K562 (cell line): ENCODE measurements around the gene NCKAP1. TPM values are rescaled to one million over a fixed set of nuclear protein-coding genes. Genes with fewer than 3 reads are reported as not detected.

ENCODE experiments used
- ATAC-seq: fragments of 200-7000 bp; cut with Tn5 transposase; 3 replicates; pipeline ENCODE4 v1.9.1; 2020; ENCODE audit warnings: moderate library complexity
- BruUV-seq: library from RNA; stranded (reverse); fragments of 400-500 nt; replicated peaks from 2 replicates; lab custom pipeline; 2021; lab: Mats Ljungman, UMichigan
- CTCF ChIA-PET: fragments of 300-600 bp; formaldehyde crosslinking; extraction: SDS; loops from one replicate; lab custom pipeline; 2021; ENCODE audit warnings: low intra/inter-chr PET ratio; lab: Yijun Ruan, JAX
- POLR2A ChIA-PET: fragments of 300-600, 350-650 bp; sonication (Branson Sonifier 250); formaldehyde crosslinking; extraction: SDS; loops from one replicate; lab custom pipeline; 2021; ENCODE audit warnings: antibody characterized with exemption, inconsistent platforms; lab: Yijun Ruan, JAX
- DNase-seq, 4 experiments: peaks; one replicate each; pipeline versions ENCODE4 v3.0.0 to v3.0.0-alpha.2; 2011 to 2018; ENCODE audit warnings: low spot score in 3 of 4, mixed read lengths in 3 of 4; ENCODE audit errors: extremely low read depth in 1 of 4
- FAIRE-seq: peaks from 2 replicates; lab custom pipeline; 2011; peaks lifted over from hg19 to GRCh38; lab: Jason Lieb, UNC
- H2AFZ ChIP-seq: 2 replicates; pipeline ENCODE4 v1.6.0; 2011; ENCODE audit warnings: low read depth, low read length, control low read depth, inconsistent platforms
- H3K27ac ChIP-seq: fragments of 200-600 bp; 3 replicates; pipeline ENCODE4 v1.8.0; 2011; ENCODE audit warnings: low read depth, mild to moderate bottlenecking, control low read depth, inconsistent platforms, low read length, moderate library complexity, mixed read lengths; ENCODE audit errors: extremely low read depth
- H3K27me3 ChIP-seq, 2 experiments: fragments of 300-600 bp in 1 of 2; 2 replicates in 1 of 2; 3 replicates in 1 of 2; pipeline versions ENCODE4 v1.6.0 to v1.8.0; 2011; ENCODE audit warnings: inconsistent platforms in 2 of 2, low read length in 2 of 2, mild to moderate bottlenecking in 1 of 2, mixed read lengths in 1 of 2, moderate library complexity in 1 of 2; ENCODE audit not compliant: control insufficient read depth in 2 of 2, insufficient read depth in 2 of 2
- H3K36me3 ChIP-seq: fragments of 300-600 bp; 3 replicates; pipeline ENCODE4 v1.8.0; 2011; ENCODE audit warnings: mild to moderate bottlenecking, low read length, inconsistent platforms; ENCODE audit not compliant: control insufficient read depth, insufficient read depth
- H3K4me1 ChIP-seq, 2 experiments: fragments of 200-600 bp in 1 of 2; replicated peaks in 1 of 2; 2 replicates in 1 of 2; 3 replicates in 1 of 2; pipeline versions ENCODE4 v1.5.1 to v1.8.0; 2011; ENCODE audit warnings: inconsistent platforms in 2 of 2, low read length in 2 of 2, mild to moderate bottlenecking in 1 of 2, mixed read lengths in 1 of 2, moderate library complexity in 1 of 2; ENCODE audit not compliant: control insufficient read depth in 2 of 2, insufficient read depth in 2 of 2
- H3K4me2 ChIP-seq: 2 replicates; pipeline ENCODE4 v1.6.1; 2011; ENCODE audit warnings: low read length, control low read depth, inconsistent platforms, mixed read lengths; ENCODE audit not compliant: insufficient read depth
- H3K4me3 ChIP-seq: fragments of 200-600 bp; sonication (generic), shearing (Covaris generic); 2 replicates; pipeline ENCODE4 v1.5.1; 2016; ENCODE audit warnings: control low read depth, inconsistent platforms
- H3K79me2 ChIP-seq: fragments of 200-600 bp; 3 replicates; pipeline ENCODE4 v1.8.0; 2011; ENCODE audit warnings: low read length, inconsistent platforms; ENCODE audit not compliant: control insufficient read depth, insufficient read depth
- H3K9ac ChIP-seq, 2 experiments: 2 replicates each; pipeline versions ENCODE4 v1.6.0 to v1.6.1; 2011; ENCODE audit warnings: low read depth in 2 of 2, low read length in 2 of 2, control low read depth in 1 of 2, inconsistent platforms in 1 of 2, mild to moderate bottlenecking in 1 of 2, mixed read lengths in 1 of 2; ENCODE audit not compliant: insufficient read depth in 1 of 2
- H3K9me1 ChIP-seq: one replicate; pipeline ENCODE4 v1.6.0; 2011; ENCODE audit warnings: inconsistent platforms, mild to moderate bottlenecking, low read length, moderate library complexity; ENCODE audit not compliant: control insufficient read depth, insufficient read depth
- H3K9me3 ChIP-seq: replicated peaks from 2 replicates; pipeline ENCODE4 v1.5.1; 2011; ENCODE audit warnings: low read depth, low read length, inconsistent platforms; ENCODE audit not compliant: control insufficient read depth, insufficient read depth
- H4K20me1 ChIP-seq: replicated peaks from 2 replicates; pipeline ENCODE4 v1.6.1; 2011; ENCODE audit warnings: low read length, inconsistent platforms, mixed read lengths; ENCODE audit not compliant: control insufficient read depth, insufficient read depth
- FOS ChIP-seq: IDR thresholded peaks from 3 replicates; pipeline ENCODE4 v1.6.1; 2011; ENCODE audit not compliant: insufficient read length; ENCODE audit errors: extremely low read depth
- FUS ChIP-seq: fragments of 200-400 bp; formaldehyde crosslinking; optimal IDR thresholded peaks from 2 replicates; pipeline ENCODE3; 2017; ENCODE audit warnings: low read depth, low read length
- GTF2F1 ChIP-seq: IDR thresholded peaks from 2 replicates; pipeline ENCODE4 v1.6.1; 2011; ENCODE audit warnings: low read depth, low read length, improper control_type of control experiment
- NCOA4 ChIP-seq: fragments of 450-650 bp; IDR thresholded peaks from 2 replicates; pipeline ENCODE4 v1.6.1; 2018; ENCODE audit warnings: mild to moderate bottlenecking; ENCODE audit not compliant: partially characterized antibody
- PML ChIP-seq: IDR thresholded peaks from 2 replicates; pipeline ENCODE4 v1.6.1; 2012; ENCODE audit warnings: low read length, inconsistent platforms
- PTRF ChIP-seq: fragments of 450-650 bp; IDR thresholded peaks from 2 replicates; pipeline ENCODE4 v1.6.1; 2016; ENCODE audit warnings: mild to moderate bottlenecking, missing genetic modification characterization, missing compliant biosample characterization
- TAF7 ChIP-seq: fragments of 450-650 bp; IDR thresholded peaks from 2 replicates; pipeline ENCODE4 v1.6.1; 2016; ENCODE audit warnings: missing genetic modification characterization, missing compliant biosample characterization
- TEAD1 ChIP-seq, 2 experiments: fragments of 450-650 bp in 1 of 2; sonication (generic) in 1 of 2; formaldehyde crosslinking; IDR thresholded peaks; 2 replicates each; pipeline versions ENCODE4 v1.4.0 to v1.8.0; 2020 to 2022; ENCODE audit warnings: mild to moderate bottlenecking in 2 of 2, missing genetic modification reagents in 1 of 2
- ZBED1 ChIP-seq: IDR thresholded peaks from 2 replicates; pipeline ENCODE4 v1.6.1; 2014
- ZNF445 ChIP-seq: fragments of 250-450 bp; sonication (Bioruptor Pico); IDR thresholded peaks from 2 replicates; pipeline ENCODE4 v1.4.0; 2020; ENCODE audit warnings: low read depth, mild to moderate bottlenecking, moderate library complexity
- ZNF583 ChIP-seq: fragments of 250-450 bp; sonication (Bioruptor Pico); IDR thresholded peaks from 2 replicates; pipeline ENCODE4 v1.4.0; 2020
- ZNF696 ChIP-seq: fragments of 250-450 bp; sonication (Bioruptor Pico); conservative IDR thresholded peaks from 2 replicates; pipeline ENCODE4 v1.4.0; 2020; ENCODE audit warnings: mild to moderate bottlenecking, moderate library complexity
- WGBS: fragments of 100-300 bp; shearing (Covaris generic); methylation state at CpG from one replicate; pipeline ENCODE4 v1.1.6; 2016; ENCODE audit warnings: low coverage, mixed read lengths; ENCODE audit not compliant: insufficient coverage; ENCODE audit errors: missing lambda C conversion rate; 5-methylcytosine and 5-hydroxymethylcytosine counted together
- in situ Hi-C: fragments of 300-500 bp; cut with MboI; formaldehyde crosslinking; loops from 4 replicates; pipeline ENCODE4 v1.15.0; 2018; ENCODE audit warnings: inconsistent platforms, mixed read lengths
- intact Hi-C: fragments of 100-400 bp; cut with micrococcal nuclease; formaldehyde crosslinking; loops from 2 replicates; pipeline ENCODE4 v1.14.2; 2022
- polyA plus RNA-seq, 8 experiments: library from polyadenylated mRNA; depleted of rRNA in 4 of 8; stranded (reverse) in 5 of 8; unstranded in 3 of 8; fragments of >200 nt; fragmentation: Nextera tagmentation in 2 of 8; fragmentation: Illumina TruSeq in 1 of 8; extraction: Ambion mirVana in 2 of 8; extraction: Trizol in 1 of 8; gene quantifications; 2 replicates each; pipeline versions ENCODE4 v1.2.1 to v1.2.3, GENCODE V29; 2011 to 2014; ENCODE audit warnings: inconsistent platforms in 1 of 8, missing spikeins in 1 of 8
- total RNA-seq, 7 experiments: library from RNA; depleted of rRNA in 6 of 7; stranded (reverse); fragments of >200 nt in 6 of 7; fragmentation: Illumina TruSeq in 2 of 7; extraction: Trizol in 2 of 7; gene quantifications; 2 replicates each; pipeline versions ENCODE4 v1.2.1 to v1.2.3, GENCODE V29; 2011 to 2021; ENCODE audit warnings: low replicate concordance in 1 of 7
- TF ChIP-seq, protein P1 (sequence below): fragments of 450-650 bp; IDR thresholded peaks from 2 replicates; pipeline ENCODE4 v1.6.1; 2016; ENCODE audit warnings: mild to moderate bottlenecking
- TF ChIP-seq, protein P2 (sequence below), 2 experiments: fragments of 200-800 bp in 1 of 2; sonication (Bioruptor generic) in 1 of 2; sonication (generic) in 1 of 2; formaldehyde crosslinking in 1 of 2; IDR thresholded peaks in 1 of 2; conservative IDR thresholded peaks in 1 of 2; 2 replicates each; pipeline versions ENCODE4 v1.5.0 to v1.6.1; 2016 to 2020; ENCODE audit warnings: missing compliant biosample characterization in 1 of 2, missing genetic modification characterization in 1 of 2, missing genetic modification reagents in 1 of 2
- TF ChIP-seq, protein P3 (sequence below), 2 experiments: fragments of 450-650 bp in 1 of 2; IDR thresholded peaks; 2 replicates each; pipeline ENCODE4 v1.6.1; 2011 to 2017; ENCODE audit warnings: low read depth in 2 of 2, antibody characterized with exemption in 1 of 2, borderline replicate concordance in 1 of 2, low read length in 1 of 2, mild to moderate bottlenecking in 1 of 2, mixed read lengths in 1 of 2; ENCODE audit not compliant: control insufficient read depth in 1 of 2
- TF ChIP-seq, protein P4 (sequence below): fragments of 250-450 bp; sonication (Bioruptor Pico); IDR thresholded peaks from 2 replicates; pipeline ENCODE4 v1.5.0; 2021

Gene NCKAP1
- total and polyA plus RNA-seq, 9 of the 15 experiments (the other 6 are each of a cell fraction or from before 2014, with no cell fraction given) = 34.0 to 153 (median 88.7) TPM

DNA sequence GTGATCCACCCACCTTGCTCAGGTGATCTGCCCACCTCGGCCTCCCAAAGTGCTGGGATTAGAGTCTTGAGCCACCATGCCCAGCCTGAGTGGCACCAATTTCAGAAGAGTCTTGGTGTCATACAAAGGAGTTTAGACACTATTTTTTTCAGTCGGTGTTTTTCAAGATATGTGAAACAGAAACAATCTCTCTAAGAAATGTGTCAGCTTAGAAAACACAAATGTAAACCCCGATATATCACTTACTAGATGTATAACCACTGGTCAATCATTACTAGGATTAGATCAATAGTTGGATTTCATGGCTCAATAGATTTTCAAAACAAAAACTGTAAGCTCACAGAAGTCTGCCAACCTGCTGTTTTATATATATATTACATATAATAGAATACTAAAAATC, 104.6 kb downstream of the NCKAP1 start:
- in situ Hi-C loops (no loop called here), intact Hi-C loops (no loop called here)
- Histone ChIP-seq H3K36me3 (peaks cover 83% of the 10 kb centered on the region), H3K4me1 (no peaks in the 10 kb centered on the region), H3K27me3 (no peaks in the 10 kb centered on the region), H3K9me1 (no peaks in the 10 kb centered on the region), H4K20me1 (no peaks in the 10 kb centered on the region), H3K9me3 (no peaks in the 10 kb centered on the region), H3K4me3 (no peak overlapping the region), H3K9ac (no peak overlapping the region), H3K27ac (no peak overlapping the region), H3K79me2 (no peaks in the 10 kb centered on the region), H2AFZ (no peak overlapping the region), H3K4me2 (no peak overlapping the region)
- DNase-seq (no peak), FAIRE-seq (no peak), ATAC-seq (no peak)
- CTCF ChIA-PET = no interaction called here
- no TSS peak for BruUV-seq
- WGBS = 97% methylated on average over 3 of the region's 3 CpGs
- POLR2A ChIA-PET = interaction anchor here (0.8 to 0.9 kb wide), 2 partner anchors 8 to 16 kb away, joined by 3 read pairs; no protein-coding TSS in a partner anchor
- TF ChIP-seq ZNF696 (CRISPR knock-in tag) = no peak
- TF ChIP-seq TAF7 (tag) = no peak
- TF ChIP-seq ZNF445 = no peak
- TF ChIP-seq FUS = no peak
- TF ChIP-seq FOS = no peak
- no peak for TF ChIP-seq ZBED1
- TF ChIP-seq NCOA4 = no peak
- TF ChIP-seq GTF2F1 = no peak
- TF ChIP-seq, protein P1, sequence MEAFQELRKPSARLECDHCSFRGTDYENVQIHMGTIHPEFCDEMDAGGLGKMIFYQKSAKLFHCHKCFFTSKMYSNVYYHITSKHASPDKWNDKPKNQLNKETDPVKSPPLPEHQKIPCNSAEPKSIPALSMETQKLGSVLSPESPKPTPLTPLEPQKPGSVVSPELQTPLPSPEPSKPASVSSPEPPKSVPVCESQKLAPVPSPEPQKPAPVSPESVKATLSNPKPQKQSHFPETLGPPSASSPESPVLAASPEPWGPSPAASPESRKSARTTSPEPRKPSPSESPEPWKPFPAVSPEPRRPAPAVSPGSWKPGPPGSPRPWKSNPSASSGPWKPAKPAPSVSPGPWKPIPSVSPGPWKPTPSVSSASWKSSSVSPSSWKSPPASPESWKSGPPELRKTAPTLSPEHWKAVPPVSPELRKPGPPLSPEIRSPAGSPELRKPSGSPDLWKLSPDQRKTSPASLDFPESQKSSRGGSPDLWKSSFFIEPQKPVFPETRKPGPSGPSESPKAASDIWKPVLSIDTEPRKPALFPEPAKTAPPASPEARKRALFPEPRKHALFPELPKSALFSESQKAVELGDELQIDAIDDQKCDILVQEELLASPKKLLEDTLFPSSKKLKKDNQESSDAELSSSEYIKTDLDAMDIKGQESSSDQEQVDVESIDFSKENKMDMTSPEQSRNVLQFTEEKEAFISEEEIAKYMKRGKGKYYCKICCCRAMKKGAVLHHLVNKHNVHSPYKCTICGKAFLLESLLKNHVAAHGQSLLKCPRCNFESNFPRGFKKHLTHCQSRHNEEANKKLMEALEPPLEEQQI = no peak
- no peak for TF ChIP-seq PML
- TF ChIP-seq, protein P2, sequence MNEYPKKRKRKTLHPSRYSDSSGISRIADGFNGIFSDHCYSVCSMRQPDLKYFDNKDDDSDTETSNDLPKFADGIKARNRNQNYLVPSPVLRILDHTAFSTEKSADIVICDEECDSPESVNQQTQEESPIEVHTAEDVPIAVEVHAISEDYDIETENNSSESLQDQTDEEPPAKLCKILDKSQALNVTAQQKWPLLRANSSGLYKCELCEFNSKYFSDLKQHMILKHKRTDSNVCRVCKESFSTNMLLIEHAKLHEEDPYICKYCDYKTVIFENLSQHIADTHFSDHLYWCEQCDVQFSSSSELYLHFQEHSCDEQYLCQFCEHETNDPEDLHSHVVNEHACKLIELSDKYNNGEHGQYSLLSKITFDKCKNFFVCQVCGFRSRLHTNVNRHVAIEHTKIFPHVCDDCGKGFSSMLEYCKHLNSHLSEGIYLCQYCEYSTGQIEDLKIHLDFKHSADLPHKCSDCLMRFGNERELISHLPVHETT (CRISPR knock-in tag; conservative IDR thresholded peaks at IDR 0.05 in 1 of 2, IDR thresholded peaks at IDR 0.05 in 1 of 2) = no peak
- no peak for TF ChIP-seq PTRF (tag)
- TF ChIP-seq ZNF583 (CRISPR knock-in tag) = no peak
- no peak for TF ChIP-seq TEAD1 (CRISPR knock-in tag; IDR thresholded peaks at IDR 0.05)
- TF ChIP-seq, protein P3, sequence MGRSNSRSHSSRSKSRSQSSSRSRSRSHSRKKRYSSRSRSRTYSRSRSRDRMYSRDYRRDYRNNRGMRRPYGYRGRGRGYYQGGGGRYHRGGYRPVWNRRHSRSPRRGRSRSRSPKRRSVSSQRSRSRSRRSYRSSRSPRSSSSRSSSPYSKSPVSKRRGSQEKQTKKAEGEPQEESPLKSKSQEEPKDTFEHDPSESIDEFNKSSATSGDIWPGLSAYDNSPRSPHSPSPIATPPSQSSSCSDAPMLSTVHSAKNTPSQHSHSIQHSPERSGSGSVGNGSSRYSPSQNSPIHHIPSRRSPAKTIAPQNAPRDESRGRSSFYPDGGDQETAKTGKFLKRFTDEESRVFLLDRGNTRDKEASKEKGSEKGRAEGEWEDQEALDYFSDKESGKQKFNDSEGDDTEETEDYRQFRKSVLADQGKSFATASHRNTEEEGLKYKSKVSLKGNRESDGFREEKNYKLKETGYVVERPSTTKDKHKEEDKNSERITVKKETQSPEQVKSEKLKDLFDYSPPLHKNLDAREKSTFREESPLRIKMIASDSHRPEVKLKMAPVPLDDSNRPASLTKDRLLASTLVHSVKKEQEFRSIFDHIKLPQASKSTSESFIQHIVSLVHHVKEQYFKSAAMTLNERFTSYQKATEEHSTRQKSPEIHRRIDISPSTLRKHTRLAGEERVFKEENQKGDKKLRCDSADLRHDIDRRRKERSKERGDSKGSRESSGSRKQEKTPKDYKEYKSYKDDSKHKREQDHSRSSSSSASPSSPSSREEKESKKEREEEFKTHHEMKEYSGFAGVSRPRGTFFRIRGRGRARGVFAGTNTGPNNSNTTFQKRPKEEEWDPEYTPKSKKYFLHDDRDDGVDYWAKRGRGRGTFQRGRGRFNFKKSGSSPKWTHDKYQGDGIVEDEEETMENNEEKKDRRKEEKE (IDR thresholded peaks at IDR 0.05; ENCODE audit: borderline replicate concordance in 1 of 2, control insufficient read depth in 1 of 2, low read depth in 2 of 2, low read length in 1 of 2) = no peak
- TF ChIP-seq, protein P4, sequence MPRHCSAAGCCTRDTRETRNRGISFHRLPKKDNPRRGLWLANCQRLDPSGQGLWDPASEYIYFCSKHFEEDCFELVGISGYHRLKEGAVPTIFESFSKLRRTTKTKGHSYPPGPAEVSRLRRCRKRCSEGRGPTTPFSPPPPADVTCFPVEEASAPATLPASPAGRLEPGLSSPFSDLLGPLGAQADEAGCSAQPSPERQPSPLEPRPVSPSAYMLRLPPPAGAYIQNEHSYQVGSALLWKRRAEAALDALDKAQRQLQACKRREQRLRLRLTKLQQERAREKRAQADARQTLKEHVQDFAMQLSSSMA (CRISPR knock-in tag) = no peak
